GM12891 (cell line): ENCODE results near the gene GPATCH2.

Experiments used
- DNase-seq: peaks from one replicate; pipeline ENCODE4 v3.0.0; 2011; ENCODE audit warnings: low spot score; ENCODE audit not compliant: insufficient read length
- FAIRE-seq: peaks from 2 replicates; lab custom pipeline; 2011; peaks lifted over from hg19 to GRCh38; lab: Jason Lieb, UNC
- PAX5 ChIP-seq: IDR thresholded peaks from 2 replicates; pipeline ENCODE4 v1.6.1; 2011; ENCODE audit warnings: low read length, moderate library complexity, mild to moderate bottlenecking; ENCODE audit not compliant: insufficient read depth, severe bottlenecking
- POLR2A ChIP-seq: IDR thresholded peaks from 2 replicates; pipeline ENCODE4 v1.6.1; 2011; ENCODE audit warnings: low read depth, low read length, control low read depth
- POLR2AphosphoS5 ChIP-seq: IDR thresholded peaks from 2 replicates; pipeline ENCODE4 v1.6.1; 2011; ENCODE audit warnings: low read depth, low read length, control low read depth
- POU2F2 ChIP-seq: IDR thresholded peaks from 2 replicates; pipeline ENCODE4 v1.6.1; 2011; ENCODE audit warnings: low read depth, mild to moderate bottlenecking, control low read depth, low read length, moderate library complexity
- SPI1 ChIP-seq: IDR thresholded peaks from 2 replicates; pipeline ENCODE4 v1.6.1; 2011; ENCODE audit warnings: low read depth, low read length, control low read depth
- TAF1 ChIP-seq: IDR thresholded peaks from 2 replicates; pipeline ENCODE4 v1.6.1; 2011; ENCODE audit warnings: low read depth, low read length, control low read depth

GPATCH2 gene

DNA sequence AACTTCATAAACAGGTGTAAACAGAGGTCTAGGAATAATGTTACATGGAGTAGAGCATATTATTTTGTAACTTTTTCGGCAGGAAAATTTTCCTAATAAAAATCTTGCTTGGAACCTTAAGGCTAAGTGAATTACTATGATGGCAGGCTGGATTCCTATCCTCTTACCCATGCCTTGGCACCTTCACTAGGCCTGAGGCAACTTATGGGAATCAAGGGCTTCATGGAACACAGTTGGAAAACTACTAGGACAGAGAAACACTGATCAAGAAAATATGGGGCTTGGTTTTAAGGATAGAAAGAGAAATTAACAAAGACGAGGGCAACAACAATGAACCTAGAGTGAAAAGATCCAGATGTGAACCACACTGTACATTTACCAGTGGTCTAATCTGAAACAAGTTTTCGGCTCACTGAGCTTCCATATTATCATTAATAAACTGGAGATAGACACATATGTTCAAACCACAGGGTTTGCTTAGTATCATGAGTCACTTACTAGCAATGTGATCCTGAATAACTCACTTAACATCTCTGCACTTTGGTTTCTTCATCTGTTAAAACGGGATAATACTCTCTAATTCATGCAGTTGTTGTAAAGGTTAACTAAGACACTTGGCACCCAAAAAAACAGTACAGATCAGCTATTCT, 68.5 kb downstream of the GPATCH2 start:
- DNase-seq = no peak
- TF ChIP-seq POLR2A = no peak
- TF ChIP-seq SPI1 = no peak
- no peak for TF ChIP-seq POU2F2
- no peak for TF ChIP-seq TAF1
- FAIRE-seq = peak; percentile 51

DNA sequence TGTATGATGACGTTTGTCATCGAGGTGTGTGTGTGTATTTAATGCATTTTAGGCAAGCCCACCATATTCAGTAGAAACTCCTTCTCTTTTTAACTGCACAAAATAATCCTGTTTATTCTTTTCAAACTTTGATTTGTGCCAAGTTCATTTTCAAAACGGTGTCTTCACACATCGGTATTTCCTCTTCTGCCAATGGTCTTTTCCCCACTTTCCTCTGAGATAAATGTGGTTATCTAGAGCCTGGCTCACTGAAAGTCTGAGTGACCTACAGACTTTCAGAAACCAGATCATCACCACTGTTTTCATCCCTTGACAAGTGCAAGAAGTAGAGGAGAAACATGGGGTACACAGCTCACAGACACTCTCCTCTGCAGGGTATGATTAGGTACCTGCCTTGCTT, 69.4 kb downstream of the GPATCH2 start:
- FAIRE-seq (no peak), DNase-seq (no peak)
- no peak for TF ChIP-seq SPI1
- TF ChIP-seq TAF1 = no peak
- no peak for TF ChIP-seq POLR2AphosphoS5
- TF ChIP-seq POLR2A = no peak
- no peak for TF ChIP-seq PAX5

DNA sequence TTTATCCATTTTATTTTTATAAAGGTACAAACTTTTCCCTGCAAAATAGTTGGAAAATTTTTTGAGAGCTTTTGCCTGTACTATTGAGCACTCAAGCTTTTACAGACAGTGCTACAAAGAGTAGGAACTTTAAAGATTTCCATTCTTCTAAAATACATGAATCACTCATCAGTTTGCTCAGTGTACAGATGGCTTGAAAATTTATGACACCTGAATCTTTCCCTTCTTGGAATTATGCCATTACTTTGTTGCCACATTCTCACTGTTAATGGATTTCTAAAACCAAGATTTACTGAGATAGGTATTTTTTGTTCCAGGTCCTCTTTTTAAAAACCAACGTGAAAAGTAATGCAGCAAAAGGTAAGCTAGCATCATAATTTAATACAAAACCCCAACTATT, 76.0 kb downstream of the GPATCH2 start:
- FAIRE-seq (no peak), DNase-seq (no peak)
- TF ChIP-seq TAF1 = no peak
- no peak for TF ChIP-seq POLR2AphosphoS5
- TF ChIP-seq SPI1 = no peak
- no peak for TF ChIP-seq PAX5
- no peak for TF ChIP-seq POLR2A
- TF ChIP-seq POU2F2 = no peak

DNA sequence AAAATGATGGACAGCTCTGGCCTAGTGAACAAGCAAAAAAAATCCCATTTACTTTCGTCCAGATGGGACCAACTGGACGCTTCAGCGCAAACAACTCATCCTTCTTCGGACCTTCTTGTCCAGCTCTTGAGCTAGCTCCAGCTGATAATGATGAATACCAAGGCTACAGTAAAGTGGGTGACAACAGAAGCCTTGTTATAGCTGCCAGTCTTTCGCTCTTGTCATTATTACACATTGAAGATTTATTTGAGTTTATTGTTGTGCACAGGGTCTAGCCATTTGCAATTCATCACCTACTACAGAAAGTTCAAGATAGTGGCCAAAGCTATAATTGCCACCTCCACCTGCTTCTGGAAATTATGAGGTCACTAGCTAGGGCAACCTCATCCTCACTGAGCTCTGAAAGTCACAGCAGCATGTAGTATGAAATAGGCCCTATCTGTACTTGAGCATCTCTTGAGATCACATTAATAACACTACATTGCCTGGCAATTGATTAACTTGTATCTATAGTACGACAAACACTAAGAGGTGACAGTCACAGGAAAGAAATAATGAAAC, 76.9 kb downstream of the GPATCH2 start:
- DNase-seq (no peak), FAIRE-seq (peak; percentile 23)
- TF ChIP-seq POLR2A = no peak

DNA sequence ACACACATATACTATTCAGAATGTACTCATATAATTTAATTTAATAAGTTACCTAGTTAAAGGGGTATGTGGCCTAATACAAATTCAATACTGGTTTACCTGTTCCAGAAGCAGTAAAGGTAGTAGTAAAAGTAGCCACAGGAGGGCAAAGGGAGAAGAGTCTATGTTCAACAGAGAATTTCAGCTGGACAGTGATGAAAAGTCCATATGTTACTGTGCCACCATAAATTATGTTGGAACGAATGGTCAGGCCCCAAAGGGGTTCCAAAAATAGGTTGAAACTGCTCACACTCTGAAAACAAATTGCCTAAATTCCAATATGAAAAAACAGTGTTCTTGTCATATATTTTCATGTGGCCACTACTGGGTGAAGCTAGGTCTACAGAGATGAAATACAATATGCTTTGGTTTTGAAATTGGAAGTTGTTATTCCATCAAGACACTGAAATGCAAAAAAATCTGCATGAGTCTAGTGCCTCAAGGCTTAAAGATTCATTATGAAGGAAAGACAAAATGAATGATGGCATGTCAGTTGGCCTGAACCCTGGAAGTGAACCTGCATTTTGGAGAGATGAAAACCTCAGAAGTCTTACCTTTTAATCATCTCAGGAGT, 78.4 kb downstream of the GPATCH2 start:
- no peak for TF ChIP-seq PAX5
- no peak for TF ChIP-seq SPI1
- TF ChIP-seq POLR2A = no peak
- TF ChIP-seq POU2F2 = no peak
- no peak for TF ChIP-seq POLR2AphosphoS5
- no peak for TF ChIP-seq TAF1
- DNase-seq = no peak
- FAIRE-seq = peak; percentile 26

DNA sequence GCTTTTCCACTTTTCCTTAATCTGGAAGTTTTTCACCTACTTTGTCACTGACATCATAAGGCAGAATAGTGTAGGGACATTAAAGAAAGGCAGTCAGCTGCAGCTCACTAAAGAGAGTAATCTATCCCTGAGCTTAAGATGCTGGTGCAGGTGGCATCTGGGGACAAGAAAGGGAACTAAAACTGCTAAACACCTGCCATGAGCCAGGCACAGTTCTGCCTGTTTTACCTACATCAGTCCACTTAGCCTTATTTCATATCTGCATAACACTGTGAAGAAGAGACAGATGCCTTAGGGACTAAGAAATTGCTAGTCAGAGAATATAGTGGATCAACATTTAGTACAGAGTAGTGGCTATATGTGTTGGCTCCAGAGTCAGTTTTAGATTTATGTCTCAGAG, 88.1 kb downstream of the GPATCH2 start:
- FAIRE-seq = no peak
- TF ChIP-seq TAF1 = no peak
- TF ChIP-seq SPI1 = no peak
- TF ChIP-seq PAX5 = no peak
- TF ChIP-seq POLR2A = no peak
- TF ChIP-seq POLR2AphosphoS5 = no peak
- no peak for TF ChIP-seq POU2F2

DNA sequence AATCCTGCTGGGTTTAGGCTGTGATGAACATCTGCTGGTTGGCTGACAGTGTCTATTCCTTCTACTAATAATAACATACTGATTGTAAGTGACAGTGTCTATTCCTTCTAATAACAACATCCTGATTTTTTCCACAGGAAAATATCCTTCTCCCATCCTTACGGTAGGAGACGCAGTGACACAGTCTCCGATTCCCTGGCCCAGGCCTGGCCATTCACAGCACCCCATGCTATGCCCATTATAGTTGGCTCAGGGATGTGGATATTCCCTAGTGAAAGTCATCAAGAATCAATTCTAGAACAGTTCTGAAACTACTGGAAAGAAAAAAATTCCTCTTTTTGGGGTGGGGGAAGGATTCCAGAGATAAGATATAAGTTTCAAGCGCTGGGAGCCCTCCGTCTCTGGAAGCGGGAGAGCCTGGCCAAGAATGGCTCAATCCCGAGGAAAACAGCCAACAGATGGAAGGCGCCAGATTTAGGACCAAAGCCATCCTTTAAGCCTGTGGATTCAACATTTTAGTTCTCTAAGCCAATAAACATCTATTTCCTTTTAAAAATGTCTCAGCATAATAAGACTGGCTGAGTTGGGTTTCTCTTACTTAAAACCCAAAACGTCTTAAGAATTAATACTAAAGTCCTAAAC, 88.6 kb downstream of the GPATCH2 start:
- FAIRE-seq (no peak), DNase-seq (no peak)
- no peak for TF ChIP-seq SPI1

More for the DNA sequence above, 88.1 kb downstream of the GPATCH2 start:
- DNase-seq = no peak

DNA sequence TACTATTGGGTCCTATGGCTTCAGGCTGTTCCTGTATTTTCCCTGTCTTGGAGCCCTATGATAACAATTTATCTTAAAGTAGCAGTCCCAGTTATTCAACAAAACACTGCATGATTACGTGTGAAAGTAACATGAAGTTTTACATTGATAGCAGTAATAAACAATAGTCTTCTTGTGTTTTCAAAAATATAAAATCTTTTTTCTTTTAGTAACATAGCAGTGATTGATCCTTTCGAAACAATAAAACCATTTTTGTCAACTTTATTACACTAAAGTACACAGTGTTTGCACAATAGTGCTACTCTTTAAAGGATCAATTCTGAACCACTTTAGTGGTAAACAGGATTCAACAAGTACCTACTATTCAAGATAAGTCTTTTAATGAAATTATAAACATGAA, 90.6 kb downstream of the GPATCH2 start:
- TF ChIP-seq PAX5 (no peak), POLR2AphosphoS5 (no peak), SPI1 (no peak), POU2F2 (no peak), TAF1 (no peak), POLR2A (no peak)
- FAIRE-seq = no peak
- no peak for DNase-seq

DNA sequence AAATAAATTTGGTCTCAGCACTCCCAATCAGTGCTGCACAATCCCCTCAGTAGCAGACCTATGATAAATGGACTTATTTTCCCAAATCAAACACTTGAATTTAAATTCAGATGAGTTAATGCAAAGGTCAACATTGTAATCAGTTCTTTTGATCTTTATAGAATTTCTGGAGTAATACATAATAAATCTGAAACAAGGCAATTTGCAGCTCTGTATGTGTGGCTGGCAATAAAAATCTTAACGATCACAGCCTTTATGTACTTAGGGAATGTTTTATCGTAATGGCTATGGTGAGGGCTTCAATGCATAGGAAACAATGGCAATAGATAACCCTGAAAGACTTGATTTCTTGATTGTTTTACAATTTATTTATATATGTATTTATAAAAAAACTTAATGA, 91.4 kb downstream of the GPATCH2 start:
- TF ChIP-seq POU2F2 (no peak), POLR2AphosphoS5 (no peak), POLR2A (no peak), SPI1 (no peak), PAX5 (no peak), TAF1 (no peak)
- FAIRE-seq (no peak), DNase-seq (no peak)

DNA sequence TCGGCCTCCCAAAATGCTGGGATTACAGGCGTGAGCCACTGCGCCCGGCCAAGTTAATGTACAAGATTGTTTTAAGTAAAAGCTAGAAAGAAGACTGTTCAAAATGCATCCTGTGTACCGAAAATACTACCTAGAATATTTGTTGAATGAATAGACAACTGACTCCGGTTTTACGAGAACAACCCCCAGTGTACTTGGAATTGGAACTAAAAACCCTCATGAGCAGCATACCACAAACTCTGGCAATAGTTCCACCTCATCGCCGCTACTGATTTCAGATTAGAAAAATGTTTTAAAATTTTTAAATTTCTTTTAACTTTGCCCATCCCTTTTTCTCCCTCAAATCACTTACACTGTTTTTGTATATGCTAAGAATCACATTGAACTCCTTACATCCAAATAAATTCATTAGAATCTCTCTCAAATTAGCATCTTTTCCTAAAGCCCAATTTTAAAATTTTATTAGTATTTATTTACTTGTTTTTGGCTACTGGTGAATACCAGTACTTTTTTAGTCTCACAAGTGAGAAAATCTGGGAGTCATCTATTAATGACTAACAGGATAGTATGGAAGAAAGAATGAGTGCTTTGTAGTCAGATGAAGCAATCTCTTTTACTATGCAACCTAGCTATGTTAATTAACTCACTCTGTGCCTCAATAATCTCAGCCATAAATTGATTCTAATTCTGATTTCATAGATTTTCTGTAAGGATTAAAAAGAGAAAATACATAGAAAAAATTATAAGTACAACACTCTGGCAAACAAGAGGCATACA, 95.1 kb downstream of the GPATCH2 start:
- DNase-seq (no peak), FAIRE-seq (no peak)
- no peak for TF ChIP-seq POU2F2
- no peak for TF ChIP-seq SPI1
- TF ChIP-seq POLR2A = no peak
- TF ChIP-seq PAX5 = no peak
- TF ChIP-seq TAF1 = no peak
- no peak for TF ChIP-seq POLR2AphosphoS5
